ENCODE measurements around the gene TST. TPM values are rescaled to one million over a fixed set of nuclear protein-coding genes. Genes with fewer than 3 reads are reported as not detected.
"Not testable (repeated sequence)": the region's sequence is repeated elsewhere in the genome, so short reads cannot be mapped to it uniquely, and the experiment has no call there.

TST gene
- total RNA-seq, 3 donors from 2014 or later (not counting 1 experiment from before 2014, with no cell fraction given) = 3.1 to 4.9 (median 4.3) TPM

GRCh38 chr22:36998620-36999351 lies 20.5 kb downstream of the TST start:
- no peaks in the 10 kb centered on the region for H3K36me3 ChIP-seq (ENCODE audit: control insufficient read depth, insufficient read depth, low read length)
- Mint-ChIP-seq H3K27ac (no peak overlapping the region), H3K4me3 (no peak overlapping the region), H3K4me1 (no peaks in the 10 kb centered on the region), H3K27me3 (ENCODE audit: low read depth in 2 of 2) (peaks cover 7 to 12% of the 10 kb centered on the region in 2 donors), H3K36me3 (no peaks in the 10 kb centered on the region), H3K9me3 (no peaks in the 10 kb centered on the region)
- no peaks in the 10 kb centered on the region for H3K27me3 ChIP-seq (ENCODE audit: control insufficient read depth, insufficient read depth, low read length)
- no peak for TF ChIP-seq CTCF (IDR thresholded peaks at IDR 0.05)
- no peaks in the 10 kb centered on the region for H3K4me1 ChIP-seq (ENCODE audit: control insufficient read depth, insufficient read depth, low read length)
- no peak for ATAC-seq
- no peak overlapping the region for H3K4me3 ChIP-seq (ENCODE audit: low read length)
- DNase-seq = no peak
- no peaks in the 10 kb centered on the region for H3K9me3 ChIP-seq (ENCODE audit: control insufficient read depth, insufficient read depth, low read length)
- 83% methylated on average over 9 of the region's 9 CpGs for WGBS (ENCODE audit: insufficient coverage)
- intact Hi-C loops (cut with micrococcal nuclease) = no loop called here
- no peak overlapping the region for H3K27ac ChIP-seq (ENCODE audit: low read length)

GRCh38 chr22:36997746-36998145 lies 21.5 kb downstream of the TST start:
- H3K36me3 Mint-ChIP-seq = no peaks in the 10 kb centered on the region
- intact Hi-C loops (cut with micrococcal nuclease) = no loop called here
- ATAC-seq = no peak

GRCh38 chr22:36991206-36991605 lies 28.0 kb downstream of the TST start:
- no peak for ATAC-seq
- DNase-seq = no peak
- Histone ChIP-seq H3K36me3 (ENCODE audit: control insufficient read depth, insufficient read depth, low read length) (no peaks in the 10 kb centered on the region), H3K27me3 (ENCODE audit: control insufficient read depth, insufficient read depth, low read length) (peaks cover 10% of the 10 kb centered on the region), H3K4me1 (ENCODE audit: control insufficient read depth, insufficient read depth, low read length) (no peaks in the 10 kb centered on the region), H3K27ac (ENCODE audit: low read length) (no peak overlapping the region), H3K9me3 (ENCODE audit: control insufficient read depth, insufficient read depth, low read length) (peaks cover 2% of the 10 kb centered on the region), H3K4me3 (ENCODE audit: low read length) (no peak overlapping the region)
- H3K4me3 Mint-ChIP-seq = no peak overlapping the region
- no peaks in the 10 kb centered on the region for H3K4me1 Mint-ChIP-seq
- no peak overlapping the region for H3K27ac Mint-ChIP-seq
- intact Hi-C loops (cut with micrococcal nuclease) = no loop called here
- H3K36me3 Mint-ChIP-seq = no peaks in the 10 kb centered on the region
- no peak for TF ChIP-seq CTCF (IDR thresholded peaks at IDR 0.05)
- H3K27me3 Mint-ChIP-seq (ENCODE audit: low read depth in 2 of 2) = peaks cover 30 to 37% of the 10 kb centered on the region in 2 donors
- 76% methylated on average over 6 of the region's 6 CpGs for WGBS (ENCODE audit: insufficient coverage)
- H3K9me3 Mint-ChIP-seq = peaks cover 0 to 1% of the 10 kb centered on the region in 2 donors

More at GRCh38 chr22:36997746-36998145, 21.5 kb downstream of the TST start:
- no peak overlapping the region for H3K4me3 ChIP-seq (ENCODE audit: low read length)
- H3K4me1 Mint-ChIP-seq = no peaks in the 10 kb centered on the region
- no peak overlapping the region for H3K27ac ChIP-seq (ENCODE audit: low read length)
- H3K4me1 ChIP-seq (ENCODE audit: control insufficient read depth, insufficient read depth, low read length) = no peaks in the 10 kb centered on the region
- TF ChIP-seq CTCF (IDR thresholded peaks at IDR 0.05) = no peak
- no peaks in the 10 kb centered on the region for H3K9me3 Mint-ChIP-seq
- 72% methylated on average over 2 of the region's 2 CpGs for WGBS (ENCODE audit: insufficient coverage)
- no peaks in the 10 kb centered on the region for H3K36me3 ChIP-seq (ENCODE audit: control insufficient read depth, insufficient read depth, low read length)
- H3K27ac Mint-ChIP-seq = no peak overlapping the region
- H3K27me3 Mint-ChIP-seq (ENCODE audit: low read depth in 2 of 2) = peaks cover 14 to 15% of the 10 kb centered on the region in 2 donors
- DNase-seq = no peak
- no peak overlapping the region for H3K4me3 Mint-ChIP-seq
- H3K27me3 ChIP-seq (ENCODE audit: control insufficient read depth, insufficient read depth, low read length) = no peaks in the 10 kb centered on the region
- no peaks in the 10 kb centered on the region for H3K9me3 ChIP-seq (ENCODE audit: control insufficient read depth, insufficient read depth, low read length)

- no peaks in the 10 kb centered on the region for H3K4me1 Mint-ChIP-seq
- H3K36me3 ChIP-seq (ENCODE audit: control insufficient read depth, insufficient read depth, low read length) = no peaks in the 10 kb centered on the region
- intact Hi-C loops (cut with micrococcal nuclease) = no loop called here
- ATAC-seq (no peak), DNase-seq (no peak)
- peaks cover 0 to 6% of the 10 kb centered on the region in 2 donors for H3K9me3 Mint-ChIP-seq
- WGBS (ENCODE audit: insufficient coverage) = 81% methylated on average over 6 of the region's 6 CpGs
- no peaks in the 10 kb centered on the region for H3K36me3 Mint-ChIP-seq
- no peak overlapping the region for H3K4me3 ChIP-seq (ENCODE audit: low read length)
- H3K4me1 ChIP-seq (ENCODE audit: control insufficient read depth, insufficient read depth, low read length) = no peaks in the 10 kb centered on the region
- TF ChIP-seq CTCF (IDR thresholded peaks at IDR 0.05) = no peak
- peaks cover 27 to 34% of the 10 kb centered on the region in 2 donors for H3K27me3 Mint-ChIP-seq (ENCODE audit: low read depth in 2 of 2)
- H3K27ac Mint-ChIP-seq = no peak overlapping the region
- peaks cover 10% of the 10 kb centered on the region for H3K27me3 ChIP-seq (ENCODE audit: control insufficient read depth, insufficient read depth, low read length)
- no peak overlapping the region for H3K27ac ChIP-seq (ENCODE audit: low read length)
- H3K4me3 Mint-ChIP-seq = no peak overlapping the region
- H3K9me3 ChIP-seq (ENCODE audit: control insufficient read depth, insufficient read depth, low read length) = peaks cover 8% of the 10 kb centered on the region
These were observed 28.8 kb downstream of the TST start for GRCh38 chr22:36990457-36990856.

- H3K36me3 Mint-ChIP-seq; DNase-seq; ATAC-seq; H3K4me3 Mint-ChIP-seq; H3K4me1 Mint-ChIP-seq; H3K9me3 Mint-ChIP-seq; H3K36me3 ChIP-seq (ENCODE audit: control insufficient read depth, insufficient read depth, low read length); intact Hi-C loops (cut with micrococcal nuclease); H3K27ac ChIP-seq (ENCODE audit: low read length); H3K27me3 ChIP-seq (ENCODE audit: control insufficient read depth, insufficient read depth, low read length); H3K4me1 ChIP-seq (ENCODE audit: control insufficient read depth, insufficient read depth, low read length); H3K4me3 ChIP-seq (ENCODE audit: low read length); H3K27ac Mint-ChIP-seq: not testable (repeated sequence)
- H3K9me3 ChIP-seq (ENCODE audit: control insufficient read depth, insufficient read depth, low read length) = peaks cover 12% of the 10 kb centered on the region
- WGBS (ENCODE audit: insufficient coverage) = 90% methylated on average over 4 of the region's 4 CpGs
- H3K27me3 Mint-ChIP-seq (ENCODE audit: low read depth in 2 of 2) = peaks cover 25 to 29% of the 10 kb centered on the region in 2 donors
These were observed 30.2 kb downstream of the TST start for GRCh38 chr22:36989012-36989411.
